Measurements from ENCODE around the gene NT5C1A.

DNA sequence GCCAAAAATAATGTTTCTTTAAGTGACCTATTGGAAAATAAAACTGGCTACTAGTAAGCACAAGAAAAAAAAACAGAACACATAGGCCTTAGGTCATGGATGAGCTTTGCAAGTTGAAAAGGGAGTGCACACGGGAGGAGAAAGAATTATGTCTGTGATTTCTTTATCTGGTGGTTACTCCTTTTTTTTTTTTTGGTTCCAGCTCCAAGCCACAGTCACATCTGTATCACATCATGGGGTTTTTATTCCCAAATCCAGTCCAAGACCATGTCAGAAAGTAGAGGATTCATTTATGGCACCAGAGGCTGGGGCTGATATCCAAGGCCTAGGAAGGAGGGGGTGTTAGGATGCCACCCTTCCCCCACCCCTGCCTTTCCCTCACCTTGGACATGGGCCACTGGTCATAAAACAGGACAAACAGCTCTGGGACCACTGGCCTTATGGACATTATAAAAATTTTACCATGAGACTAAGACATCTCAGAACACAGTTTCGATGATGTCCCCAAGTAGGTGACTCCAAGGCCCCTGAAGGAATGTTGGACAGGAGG lies 22.2 kb downstream of the NT5C1A start:
- TF ChIP-seq, protein P1, sequence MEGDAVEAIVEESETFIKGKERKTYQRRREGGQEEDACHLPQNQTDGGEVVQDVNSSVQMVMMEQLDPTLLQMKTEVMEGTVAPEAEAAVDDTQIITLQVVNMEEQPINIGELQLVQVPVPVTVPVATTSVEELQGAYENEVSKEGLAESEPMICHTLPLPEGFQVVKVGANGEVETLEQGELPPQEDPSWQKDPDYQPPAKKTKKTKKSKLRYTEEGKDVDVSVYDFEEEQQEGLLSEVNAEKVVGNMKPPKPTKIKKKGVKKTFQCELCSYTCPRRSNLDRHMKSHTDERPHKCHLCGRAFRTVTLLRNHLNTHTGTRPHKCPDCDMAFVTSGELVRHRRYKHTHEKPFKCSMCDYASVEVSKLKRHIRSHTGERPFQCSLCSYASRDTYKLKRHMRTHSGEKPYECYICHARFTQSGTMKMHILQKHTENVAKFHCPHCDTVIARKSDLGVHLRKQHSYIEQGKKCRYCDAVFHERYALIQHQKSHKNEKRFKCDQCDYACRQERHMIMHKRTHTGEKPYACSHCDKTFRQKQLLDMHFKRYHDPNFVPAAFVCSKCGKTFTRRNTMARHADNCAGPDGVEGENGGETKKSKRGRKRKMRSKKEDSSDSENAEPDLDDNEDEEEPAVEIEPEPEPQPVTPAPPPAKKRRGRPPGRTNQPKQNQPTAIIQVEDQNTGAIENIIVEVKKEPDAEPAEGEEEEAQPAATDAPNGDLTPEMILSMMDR (IDR thresholded peaks at IDR 0.05): no peak
- TF ChIP-seq POLR2A (IDR thresholded peaks at IDR 0.05): no peak
